GM12891 (cell line): ENCODE measurements around the gene NKX2-3.

Experiments
- DNase-seq: peaks from one replicate; pipeline ENCODE4 v3.0.0; 2011; ENCODE audit warnings: low spot score; ENCODE audit not compliant: insufficient read length
- FAIRE-seq: peaks from 2 replicates; lab custom pipeline; 2011; peaks lifted over from hg19 to GRCh38; lab: Jason Lieb, UNC
- PAX5 ChIP-seq: IDR thresholded peaks from 2 replicates; pipeline ENCODE4 v1.6.1; 2011; ENCODE audit warnings: low read length, moderate library complexity, mild to moderate bottlenecking; ENCODE audit not compliant: insufficient read depth, severe bottlenecking
- POLR2A ChIP-seq: IDR thresholded peaks from 2 replicates; pipeline ENCODE4 v1.6.1; 2011; ENCODE audit warnings: low read depth, low read length, control low read depth
- POLR2AphosphoS5 ChIP-seq: IDR thresholded peaks from 2 replicates; pipeline ENCODE4 v1.6.1; 2011; ENCODE audit warnings: low read depth, low read length, control low read depth
- POU2F2 ChIP-seq: IDR thresholded peaks from 2 replicates; pipeline ENCODE4 v1.6.1; 2011; ENCODE audit warnings: low read depth, mild to moderate bottlenecking, control low read depth, low read length, moderate library complexity
- SPI1 ChIP-seq: IDR thresholded peaks from 2 replicates; pipeline ENCODE4 v1.6.1; 2011; ENCODE audit warnings: low read depth, low read length, control low read depth
- TAF1 ChIP-seq: IDR thresholded peaks from 2 replicates; pipeline ENCODE4 v1.6.1; 2011; ENCODE audit warnings: low read depth, low read length, control low read depth

Gene NKX2-3

DNA sequence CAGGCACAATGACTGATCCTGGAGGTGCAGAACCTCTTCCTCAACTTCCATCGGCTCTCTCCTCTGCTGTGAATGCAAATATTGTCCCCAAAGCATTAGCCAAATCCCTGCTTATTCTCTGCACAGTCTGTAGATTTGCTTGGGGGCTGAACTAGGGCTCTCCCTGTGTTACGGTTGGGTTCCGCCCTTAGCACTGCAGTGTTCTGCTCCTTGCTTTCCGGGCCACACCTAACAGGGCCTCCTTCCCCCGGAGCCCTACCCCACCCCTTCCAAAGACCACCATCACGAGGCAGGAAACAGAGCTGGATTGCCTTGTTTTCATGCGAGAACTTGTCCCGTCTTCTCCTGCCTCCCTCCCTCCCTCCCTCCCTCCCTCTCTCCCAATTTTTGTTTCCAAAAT is 50.9 kb downstream of the NKX2-3 start:
- no peak for TF ChIP-seq POLR2AphosphoS5
- TF ChIP-seq TAF1, result no peak
- TF ChIP-seq POU2F2, result no peak
- no peak for TF ChIP-seq PAX5
- no peak for TF ChIP-seq POLR2A
- no peak for TF ChIP-seq SPI1
- no peak for DNase-seq
- FAIRE-seq, result no peak
